Measurements from ENCODE around the gene RASSF7. TPM values are rescaled to one million over a fixed set of nuclear protein-coding genes. Genes with fewer than 3 reads are reported as not detected.

Gene RASSF7
- total and polyA plus RNA-seq, 10 of the 15 experiments (the other 5 are each of a cell fraction or from before 2014, with no cell fraction given): 0.39 to 29.7 (median 13.2) TPM

DNA sequence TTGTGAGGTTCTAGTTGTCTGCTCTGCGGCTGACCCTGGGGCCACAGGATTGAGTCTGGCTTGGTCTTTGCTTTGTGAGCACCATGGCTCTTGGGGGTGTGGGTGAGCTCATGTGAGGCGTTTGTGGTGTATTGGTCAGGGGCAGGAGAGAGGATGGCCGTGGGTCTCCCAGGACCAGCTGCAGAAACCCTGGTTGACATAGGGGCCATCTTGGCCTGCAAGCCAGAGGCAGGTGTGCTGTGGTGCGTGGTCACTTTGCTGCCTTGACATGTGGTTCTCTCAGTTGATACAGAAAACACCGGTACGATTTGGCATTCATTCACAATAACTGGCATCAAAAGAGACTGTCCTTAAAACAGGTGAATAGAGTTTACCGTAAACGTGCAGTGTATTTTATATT, 26.8 kb downstream of the RASSF7 start:
- intact Hi-C loops (cut with micrococcal nuclease; ENCODE audit: unreplicated experiment) (no loop called here), in situ Hi-C loops (cut with MboI) (no loop called here)
- H3K36me3 ChIP-seq (ENCODE audit: control insufficient read depth in 2 of 2, insufficient read depth in 2 of 2, low read length in 1 of 2): peaks cover 25 to 39% of the 10 kb centered on the region in 2 experiments
- H3K4me3 ChIP-seq: no peak overlapping the region
- H3K9ac ChIP-seq (ENCODE audit: control insufficient read depth, insufficient read depth, low read length): no peak overlapping the region
- H3K4me2 ChIP-seq (ENCODE audit: control insufficient read depth, insufficient read depth): no peak overlapping the region
- H3K79me2 ChIP-seq (ENCODE audit: control insufficient read depth, insufficient read depth, low read length): no peaks in the 10 kb centered on the region
- no peaks in the 10 kb centered on the region for H4K20me1 ChIP-seq (ENCODE audit: control insufficient read depth, insufficient read depth)
- ChIA-PET CTCF (no interaction called here), RAD21 (ENCODE audit: unreplicated experiment) (no interaction called here), SMC1A (ENCODE audit: uncharacterized antibody, unreplicated experiment) (no interaction called here), POLR2A (interaction anchor here (0.6 to 1.1 kb wide), 2 partner anchors 158 to 1210 kb away, joined by 3 to 5 read pairs; no protein-coding TSS in a partner anchor)
- TF ChIP-seq, protein P1, sequence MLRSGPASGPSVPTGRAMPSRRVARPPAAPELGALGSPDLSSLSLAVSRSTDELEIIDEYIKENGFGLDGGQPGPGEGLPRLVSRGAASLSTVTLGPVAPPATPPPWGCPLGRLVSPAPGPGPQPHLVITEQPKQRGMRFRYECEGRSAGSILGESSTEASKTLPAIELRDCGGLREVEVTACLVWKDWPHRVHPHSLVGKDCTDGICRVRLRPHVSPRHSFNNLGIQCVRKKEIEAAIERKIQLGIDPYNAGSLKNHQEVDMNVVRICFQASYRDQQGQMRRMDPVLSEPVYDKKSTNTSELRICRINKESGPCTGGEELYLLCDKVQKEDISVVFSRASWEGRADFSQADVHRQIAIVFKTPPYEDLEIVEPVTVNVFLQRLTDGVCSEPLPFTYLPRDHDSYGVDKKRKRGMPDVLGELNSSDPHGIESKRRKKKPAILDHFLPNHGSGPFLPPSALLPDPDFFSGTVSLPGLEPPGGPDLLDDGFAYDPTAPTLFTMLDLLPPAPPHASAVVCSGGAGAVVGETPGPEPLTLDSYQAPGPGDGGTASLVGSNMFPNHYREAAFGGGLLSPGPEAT (IDR thresholded peaks at IDR 0.05; ENCODE audit: low read depth): no peak
- no peak for TF ChIP-seq NRF1 (conservative IDR thresholded peaks at IDR 0.05; ENCODE audit: low read depth, low read length)
- TF ChIP-seq ZNF24 (IDR thresholded peaks at IDR 0.05): no peak
- TF ChIP-seq ZBTB4 (CRISPR knock-in tag; IDR thresholded peaks at IDR 0.05): no peak
- TF ChIP-seq ZNF622 (IDR thresholded peaks at IDR 0.05): no peak
- TF ChIP-seq MTA2 (IDR thresholded peaks at IDR 0.05; ENCODE audit: low read depth): no peak
- TF ChIP-seq TAF1 (IDR thresholded peaks at IDR 0.05; ENCODE audit: borderline replicate concordance, low read depth, low read length): no peak
- no peak for TF ChIP-seq RELA (IDR thresholded peaks at IDR 0.05; ENCODE audit: borderline replicate concordance, partially characterized antibody)
- TF ChIP-seq, protein P2, sequence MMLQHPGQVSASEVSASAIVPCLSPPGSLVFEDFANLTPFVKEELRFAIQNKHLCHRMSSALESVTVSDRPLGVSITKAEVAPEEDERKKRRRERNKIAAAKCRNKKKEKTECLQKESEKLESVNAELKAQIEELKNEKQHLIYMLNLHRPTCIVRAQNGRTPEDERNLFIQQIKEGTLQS (IDR thresholded peaks at IDR 0.05; ENCODE audit: borderline replicate concordance, extremely low read depth, low read depth, low read length): no peak
- no peak for TF ChIP-seq JUNB (IDR thresholded peaks at IDR 0.05)
- no peak for TF ChIP-seq WRNIP1 (IDR thresholded peaks at IDR 0.05; ENCODE audit: borderline replicate concordance, low read depth, low read length)
- H2AFZ ChIP-seq (ENCODE audit: control insufficient read depth, low read depth, low read length): no peak overlapping the region
- no peak overlapping the region for H3K27ac ChIP-seq (ENCODE audit: control insufficient read depth, insufficient read depth)
- no peaks in the 10 kb centered on the region for H3K4me1 ChIP-seq (ENCODE audit: control insufficient read depth, insufficient read depth, low read length)
- no peaks in the 10 kb centered on the region for H3K9me3 ChIP-seq (replicated peaks; ENCODE audit: control insufficient read depth, insufficient read depth, low read length)
- FAIRE-seq (no peak), DNase-seq (ENCODE audit: low read depth, low spot score) (no peak), ATAC-seq (no peak)
- BruUV-seq (replicated peaks): no TSS peak
- 98% methylated on average over 8 of the region's 8 CpGs for WGBS (ENCODE audit: insufficient coverage, insufficient replicate concordance, low lambda C conversion rate, missing lambda C conversion rate)
- no peaks in the 10 kb centered on the region for H3K27me3 ChIP-seq (replicated peaks in 1 of 2; ENCODE audit: control insufficient read depth in 2 of 2, insufficient read depth in 2 of 2, low read length in 1 of 2)

Data from GM12878 (cell line).